Measurements from ENCODE around the gene FHAD1. TPM values are rescaled to one million over a fixed set of nuclear protein-coding genes. Genes with fewer than 3 reads are reported as not detected.

The FHAD1 gene
- total and polyA plus RNA-seq, 2 of the 13 experiments (the other 11 are each of a cell fraction or from before 2014, with no cell fraction given) = not detected

GRCh38 chr1:15430787-15431570 lies 184.0 kb downstream of the FHAD1 start:
- intact Hi-C loops (cut with micrococcal nuclease; ENCODE audit: unreplicated experiment) (loop anchor here (1.0 kb wide), 1 partner anchor 108 kb away; no protein-coding TSS in a partner anchor), in situ Hi-C loops (cut with HindIII; ENCODE audit: extremely low pct_ligation_motif_present, low pct_unique_long_range_greater_than_20kb) (no loop called here)
- Histone ChIP-seq H3K9me3 (ENCODE audit: low read length) (no peaks in the 10 kb centered on the region), H2AFZ (ENCODE audit: low read length) (no peak overlapping the region), H3K27ac (ENCODE audit: extremely low read length, insufficient read depth, low read length) (no peak overlapping the region), H3K9ac (ENCODE audit: insufficient read depth, low read depth, low read length) (no peak overlapping the region), H4K20me1 (ENCODE audit: insufficient read depth, low read length) (no peaks in the 10 kb centered on the region), H3K4me2 (ENCODE audit: low read depth, low read length) (no peak overlapping the region), H3K79me2 (ENCODE audit: insufficient read depth, low read length) (no peaks in the 10 kb centered on the region), H3K27me3 (ENCODE audit: control insufficient read depth in 1 of 2, insufficient read depth in 2 of 2, low read length in 2 of 2) (no peaks in the 10 kb centered on the region), H3K4me1 (ENCODE audit: insufficient read depth, low read length) (peaks cover 9% of the 10 kb centered on the region; the same call in 1 of the 2 replicates), H3K36me3 (replicated peaks in 1 of 2; ENCODE audit: control insufficient read depth in 1 of 2, insufficient read depth in 2 of 2, low read length in 2 of 2) (peaks cover 0 to 2% of the 10 kb centered on the region in 2 experiments; a peak in 2 of 5 replicates), H3K4me3 (replicated peaks in 1 of 3; ENCODE audit: insufficient read depth in 1 of 3, low read depth in 2 of 3, low read length in 3 of 3) (no peak overlapping the region)
- ChIA-PET CTCF (ENCODE audit: low intra/inter-chr PET ratio, low total read pairs) (interaction anchor here (0.7 to 3.6 kb wide), 4 partner anchors 10 to 109 kb away, joined by 3 to 47 read pairs (median 4); no protein-coding TSS in a partner anchor), POLR2A (no interaction called here)
- 65% methylated on average over 13 of the region's 19 CpGs for WGBS (ENCODE audit: low lambda C conversion rate)
- peak; percentile 75 for ATAC-seq
- DNase-seq (ENCODE audit: low spot score) = no peak
- FAIRE-seq = peak; percentile 72
- BruUV-seq (replicated peaks) = no TSS peak
- TF ChIP-seq HOXD1 (CRISPR knock-in tag; IDR thresholded peaks at IDR 0.05) = no peak
- peak; percentile 46; the same call in 1 of the 2 replicates for TF ChIP-seq ZFP91 (CRISPR knock-in tag; IDR thresholded peaks at IDR 0.05; ENCODE audit: borderline replicate concordance)
- TF ChIP-seq HCFC1 (IDR thresholded peaks at IDR 0.05; ENCODE audit: low read depth, low read length) = no peak
- 0 out of 2 replicates have a peak, but pooled peaks have one; percentile 6 for TF ChIP-seq ZNF451 (CRISPR knock-in tag; IDR thresholded peaks at IDR 0.05)
- TF ChIP-seq ZBTB7A (CRISPR knock-in tag; IDR thresholded peaks at IDR 0.05) = peak; percentile 82; the same call in 1 of the 2 replicates
- TF ChIP-seq ISX (CRISPR knock-in tag; conservative IDR thresholded peaks at IDR 0.05) = no peak
- peak; percentile 29; the same call in 1 of the 2 replicates for TF ChIP-seq KDM2A (CRISPR knock-in tag; IDR thresholded peaks at IDR 0.05; ENCODE audit: borderline replicate concordance, low read depth)
- peak; percentile 97 for TF ChIP-seq STAG1 (CRISPR knock-in tag; IDR thresholded peaks at IDR 0.05)
- peak; percentile 98 for TF ChIP-seq CTCF (CRISPR knock-in tag; IDR thresholded peaks at IDR 0.05)
- no peak for TF ChIP-seq ATRX (CRISPR knock-in tag; IDR thresholded peaks at IDR 0.05; ENCODE audit: borderline replicate concordance)
- TF ChIP-seq TEAD3 (CRISPR knock-in tag; optimal IDR thresholded peaks at IDR 0.05; ENCODE audit: borderline replicate concordance) = peak; percentile 38
- peak; percentile 60; the same call in 1 of the 2 replicates for TF ChIP-seq ZNF280B (CRISPR knock-in tag; IDR thresholded peaks at IDR 0.05; ENCODE audit: borderline replicate concordance)
- no peak for TF ChIP-seq ZNF766 (CRISPR knock-in tag; IDR thresholded peaks at IDR 0.05; ENCODE audit: borderline replicate concordance)
- peak; percentile 62 for TF ChIP-seq SMC3 (IDR thresholded peaks at IDR 0.05; ENCODE audit: low read length)

Measured in HepG2 (cell line).